IPS-NIHi11 (cell line): ENCODE data around the gene SERINC5.
"Not testable (repeated sequence)": the region's sequence is repeated elsewhere in the genome, so short reads cannot be mapped to it uniquely, and the experiment has no call there.

Experiments
- DNase-seq: peaks from one replicate; pipeline ENCODE4 v3.0.0; 2012; ENCODE audit warnings: mixed read lengths, low spot score

The SERINC5 gene

DNA sequence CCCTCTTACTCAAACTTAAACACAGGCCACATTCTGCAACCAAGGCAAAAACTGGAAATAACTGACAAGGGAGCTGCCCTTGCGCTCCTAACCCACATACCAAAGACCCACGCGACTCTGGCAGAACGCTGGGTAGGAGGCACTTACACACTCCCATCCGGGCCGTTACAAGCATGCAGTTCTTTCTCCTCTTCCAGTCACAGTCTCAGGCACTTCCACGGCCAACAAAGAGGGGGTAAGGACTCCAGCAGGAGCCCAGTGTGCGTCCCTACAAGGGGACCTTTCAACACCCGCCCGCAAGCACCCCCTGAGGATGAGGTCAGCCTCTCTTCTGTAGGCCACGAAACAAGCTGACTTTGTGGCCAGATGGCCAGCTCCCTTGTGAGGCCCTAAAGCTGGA, 57.4 kb downstream of the SERINC5 start:
- DNase-seq = no peak

DNA sequence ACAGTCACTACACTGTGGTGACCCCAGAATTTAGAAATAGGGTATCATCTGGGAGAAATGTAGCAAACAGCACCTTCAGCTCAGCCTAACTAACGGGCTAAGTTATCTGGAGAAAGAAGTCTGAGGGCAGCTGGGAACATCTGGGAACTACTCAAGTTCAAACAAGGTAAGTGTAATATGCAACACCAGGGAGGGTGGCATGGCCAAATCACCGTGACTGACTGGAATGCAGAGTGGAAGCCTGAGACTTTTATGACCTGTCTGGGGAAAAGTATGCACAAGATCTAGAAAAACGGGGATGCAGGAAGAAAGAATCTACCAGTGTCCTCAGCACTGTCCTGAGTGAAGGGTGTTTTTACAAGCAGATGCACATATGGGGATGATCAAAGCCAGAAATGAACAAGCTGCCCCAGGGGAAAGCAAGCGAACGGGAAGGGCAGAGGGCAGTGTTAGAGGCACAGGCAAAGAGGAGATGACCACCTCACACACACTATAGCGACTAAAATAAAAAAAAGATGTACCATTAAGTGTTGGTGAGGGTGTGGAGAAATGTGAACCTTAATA, 59.9 kb downstream of the SERINC5 start:
- no peak for DNase-seq

- DNase-seq = no peak
Observed at GRCh38 chr5:80194468-80194867, 61.4 kb downstream of the SERINC5 start.

GRCh38 chr5:80193401-80193800, 62.4 kb downstream of the SERINC5 start:
- no peak for DNase-seq

GRCh38 chr5:80192507-80193241, 63.2 kb downstream of the SERINC5 start:
- DNase-seq = no peak

GRCh38 chr5:80191991-80192398, 63.9 kb downstream of the SERINC5 start:
- DNase-seq = peak; percentile 48

GRCh38 chr5:80191397-80191796, 64.5 kb downstream of the SERINC5 start:
- DNase-seq = no peak

DNA sequence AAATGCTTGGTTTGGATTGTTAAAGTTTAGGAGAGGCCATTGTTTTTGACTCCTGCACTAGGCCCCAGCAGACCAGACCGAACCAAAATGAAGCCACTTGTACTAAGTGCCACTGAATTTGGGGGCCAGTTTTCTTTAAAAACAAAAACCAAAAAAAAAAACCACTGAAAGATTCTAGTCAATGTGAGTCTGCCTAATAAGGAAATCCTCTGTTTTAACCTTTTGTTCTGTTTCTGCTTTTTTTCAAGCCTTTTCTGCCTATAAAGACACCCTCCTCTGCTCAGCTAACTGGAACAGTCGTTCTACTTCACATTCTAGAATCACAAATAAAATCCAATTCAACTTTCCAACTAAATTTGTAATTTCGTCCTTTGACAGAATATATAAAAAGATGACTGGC, 64.9 kb downstream of the SERINC5 start:
- no peak for DNase-seq

GRCh38 chr5:80189701-80190100, 66.1 kb downstream of the SERINC5 start:
- DNase-seq = no peak

DNA sequence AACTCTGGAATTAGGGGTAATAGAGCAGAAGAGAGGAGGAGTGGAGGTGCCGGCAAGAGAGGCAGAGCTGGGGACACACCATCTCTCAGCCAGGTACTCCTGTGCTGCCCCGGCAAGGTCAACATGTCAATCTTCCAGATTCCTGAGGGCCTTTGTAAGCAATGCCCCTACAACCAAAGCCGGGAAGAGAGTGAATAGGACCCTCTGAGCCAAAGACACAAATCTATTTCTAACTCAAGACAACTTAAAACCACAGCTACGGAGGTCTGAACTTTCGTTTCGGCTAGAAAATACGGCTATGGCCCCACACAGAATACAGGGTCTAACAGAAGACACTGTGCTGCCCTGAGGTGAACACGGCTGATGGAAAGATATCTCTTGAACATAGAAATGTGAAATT, 66.6 kb downstream of the SERINC5 start:
- peak; percentile 26 for DNase-seq

DNA sequence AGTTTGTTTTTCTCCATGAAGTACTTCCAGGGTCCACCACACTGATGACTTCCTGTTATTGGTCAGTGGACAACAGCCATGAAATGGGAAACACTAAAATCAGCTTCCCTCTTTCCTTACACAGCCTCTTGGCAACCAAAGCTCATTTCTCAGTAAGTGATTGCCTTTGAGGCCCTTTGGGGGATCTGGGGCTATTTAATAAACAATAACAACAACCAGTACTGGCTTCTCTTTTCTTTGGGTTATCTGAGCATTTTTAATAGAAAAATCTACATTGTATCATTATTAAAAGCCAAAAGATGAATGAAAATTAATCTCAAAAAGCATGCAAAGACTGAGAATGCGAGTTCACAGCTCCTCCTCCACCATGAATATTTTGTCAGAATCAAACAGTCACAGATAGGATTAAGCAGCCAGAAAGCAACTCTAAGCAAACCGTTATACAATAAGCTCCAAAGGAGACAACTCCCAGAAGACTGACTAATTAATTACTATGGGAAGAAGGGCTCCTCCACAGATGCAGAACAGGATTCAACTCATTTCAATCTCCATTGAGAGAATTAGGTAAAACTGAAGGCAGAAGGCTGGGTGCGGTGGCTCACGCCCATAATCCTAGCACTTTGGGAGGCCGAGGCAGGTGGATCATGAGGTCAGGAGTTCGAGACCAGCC, 68.3 kb downstream of the SERINC5 start:
- DNase-seq = no peak

GRCh38 chr5:80185535-80185934, 70.3 kb downstream of the SERINC5 start:
- DNase-seq = not testable (repeated sequence)

DNA sequence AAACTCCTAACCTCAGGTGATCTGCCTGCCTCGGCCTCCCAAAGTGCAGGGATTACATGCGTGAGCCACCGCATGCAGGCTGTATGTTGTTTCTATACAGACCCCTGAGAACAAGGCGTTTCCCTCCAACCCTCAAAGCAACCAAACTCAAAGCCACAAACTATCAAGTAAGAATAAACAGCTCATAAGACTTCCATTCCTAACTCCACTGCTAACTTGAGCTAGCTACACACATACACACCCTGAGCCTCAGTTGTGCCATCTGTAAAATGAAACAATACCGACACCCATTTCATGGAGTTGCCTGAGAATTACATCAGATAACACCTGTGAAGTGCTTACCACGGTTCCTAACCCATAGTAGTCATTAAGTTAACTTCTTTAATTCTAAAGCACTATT, 70.8 kb downstream of the SERINC5 start:
- no peak for DNase-seq

DNA sequence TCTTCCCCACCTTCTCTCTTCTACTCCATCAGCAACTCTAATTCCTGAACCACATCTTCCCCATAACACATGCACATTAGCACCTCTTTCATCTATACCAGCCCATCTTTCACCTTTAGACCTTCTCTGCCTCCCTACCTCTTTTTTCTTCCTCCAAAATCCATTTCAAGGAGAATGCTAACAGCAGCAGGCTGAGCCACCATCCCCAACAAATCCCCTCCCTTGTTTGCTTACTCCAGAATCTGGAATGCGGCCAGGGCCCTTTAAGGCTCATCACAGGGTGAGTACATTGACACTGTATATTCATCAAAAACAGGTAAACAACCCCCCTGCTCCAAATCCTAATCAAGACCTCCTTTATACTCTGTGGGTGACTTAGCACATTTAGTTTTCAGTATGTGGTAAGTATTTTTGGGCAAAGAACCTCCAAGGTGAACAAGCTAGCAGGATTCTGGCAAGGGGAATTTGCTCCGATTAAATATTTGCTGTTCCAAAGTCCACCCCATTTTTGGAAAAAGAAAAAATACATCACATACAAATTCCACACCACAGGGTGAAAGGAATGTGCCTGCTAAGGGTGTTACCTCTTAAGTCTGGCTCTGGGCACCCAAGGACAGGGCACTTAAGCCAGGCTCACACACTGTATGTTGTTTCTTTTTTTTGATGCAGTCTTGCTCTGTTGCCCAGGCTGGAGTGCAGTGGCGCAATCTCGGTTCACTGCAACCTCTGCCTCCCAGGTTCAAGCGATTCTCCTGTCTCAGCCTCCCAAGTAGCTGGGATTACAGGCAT, 71.4 kb downstream of the SERINC5 start:
- DNase-seq = peak; percentile 55

- DNase-seq = not testable (repeated sequence)
Observed at GRCh38 chr5:80183728-80184234, 72.1 kb downstream of the SERINC5 start.

GRCh38 chr5:80182809-80183580, 72.9 kb downstream of the SERINC5 start:
- DNase-seq = no peak

DNA sequence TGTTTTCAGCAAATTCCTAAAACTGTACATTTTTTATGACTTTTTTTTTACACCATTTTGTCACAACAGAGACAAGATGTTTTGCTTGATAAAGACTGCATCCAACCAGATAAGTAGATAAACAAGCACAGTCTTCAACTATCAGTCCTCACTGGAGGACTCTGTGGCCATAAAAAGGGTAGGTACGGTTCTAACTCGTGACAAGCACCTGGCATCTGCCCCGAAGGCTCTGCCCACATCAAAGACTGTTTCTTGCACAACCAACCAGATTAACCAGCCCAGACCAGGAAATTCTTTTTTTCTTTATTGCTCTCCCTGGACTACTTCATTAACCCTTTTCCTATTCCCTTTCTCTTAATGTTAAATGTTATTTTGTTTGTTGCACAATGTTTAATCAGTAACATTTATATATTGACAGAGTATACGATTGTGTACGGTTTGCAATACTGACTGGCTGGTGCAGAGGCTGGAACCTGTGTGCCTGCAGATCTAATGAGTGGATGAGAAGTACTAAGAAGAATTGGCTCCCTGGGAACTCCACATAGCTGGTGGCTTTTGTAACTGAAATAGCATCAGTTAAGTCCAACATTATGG, 74.1 kb downstream of the SERINC5 start:
- DNase-seq = no peak

GRCh38 chr5:80177236-80177635, 78.6 kb downstream of the SERINC5 start:
- DNase-seq = no peak

DNA sequence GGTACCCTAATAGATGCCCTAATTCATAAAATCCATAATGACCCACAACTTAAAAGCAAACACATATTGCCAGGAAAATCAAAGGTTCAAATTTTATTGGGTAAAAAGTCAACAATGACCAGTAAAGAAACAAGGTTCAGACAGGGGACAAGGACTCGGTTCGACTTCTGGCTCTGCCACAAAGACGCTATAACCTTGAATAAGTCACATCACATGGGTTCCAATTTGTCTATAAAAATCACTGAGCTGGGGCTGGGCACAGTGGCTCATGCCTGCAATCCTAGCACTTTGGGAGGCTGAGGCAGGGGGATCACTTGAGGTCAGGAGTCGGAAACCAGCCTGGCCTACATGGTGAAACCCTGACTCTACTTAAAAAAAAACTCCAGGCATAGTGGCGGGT, 80.5 kb downstream of the SERINC5 start:
- DNase-seq = no peak

GRCh38 chr5:80174790-80175189, 81.1 kb downstream of the SERINC5 start:
- DNase-seq = no peak

DNA sequence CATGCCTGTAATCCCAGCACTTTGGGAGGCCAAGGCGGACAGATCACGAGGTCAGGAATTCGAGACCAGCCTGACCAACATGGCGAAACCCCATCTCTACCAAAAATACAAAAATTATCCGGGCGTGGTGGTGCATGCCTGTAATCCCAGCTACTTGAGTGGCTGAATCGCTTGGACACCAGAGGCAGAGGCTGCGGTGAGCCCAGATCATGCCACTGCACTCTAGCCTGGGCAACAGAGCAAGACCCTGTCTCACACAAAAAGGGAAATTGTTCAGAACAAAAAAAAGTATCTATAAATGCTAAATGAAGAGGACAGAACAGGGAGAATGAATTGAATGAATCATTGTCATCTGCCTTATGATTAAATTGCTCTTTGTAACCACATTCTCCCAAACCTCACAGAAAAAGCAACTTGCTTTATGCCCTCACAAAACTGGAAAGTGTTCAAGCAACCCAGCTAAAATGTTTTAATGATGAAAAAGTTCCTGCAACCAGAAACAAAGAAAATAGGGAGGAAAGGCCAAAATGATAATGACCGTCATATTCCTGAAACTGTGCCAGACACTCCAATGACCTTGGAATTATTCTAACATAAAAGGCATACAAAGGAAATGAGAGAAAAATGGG, 83.7 kb downstream of the SERINC5 start:
- no peak for DNase-seq
